Effector memory CD4-positive, alpha-beta T cell (primary cell): ENCODE results near the gene MCRIP1.

Experiments used
- DNase-seq, 3 donors: peaks; one replicate each; pipeline ENCODE4 v3.0.0-alpha.2; 2020
- H3K27ac ChIP-seq: 2 replicates; pipeline ENCODE4 v1.7.0; 2013; ENCODE audit warnings: mild to moderate bottlenecking, low read length, moderate library complexity; ENCODE audit not compliant: insufficient read depth, poor library complexity, severe bottlenecking
- H3K27me3 ChIP-seq: replicated peaks from 2 replicates; pipeline ENCODE4 v1.7.0; 2013; ENCODE audit warnings: mild to moderate bottlenecking, low read length; ENCODE audit not compliant: insufficient read depth, control insufficient read depth, poor library complexity, severe bottlenecking
- H3K36me3 ChIP-seq: 2 replicates; pipeline ENCODE4 v1.7.0; 2013; ENCODE audit warnings: mild to moderate bottlenecking, low read length, moderate library complexity; ENCODE audit not compliant: control insufficient read depth, insufficient read depth
- H3K4me1 ChIP-seq: 2 replicates; pipeline ENCODE4 v1.7.0; 2013; ENCODE audit warnings: low read length, mild to moderate bottlenecking; ENCODE audit not compliant: control insufficient read depth, insufficient read depth, poor library complexity, severe bottlenecking
- H3K4me3 ChIP-seq: 2 replicates; pipeline ENCODE4 v1.7.0; 2013; ENCODE audit warnings: low read length, low read depth, mild to moderate bottlenecking; ENCODE audit not compliant: insufficient read depth, poor library complexity, severe bottlenecking
- H3K9me3 ChIP-seq: 2 replicates; pipeline ENCODE4 v1.7.0; 2013; ENCODE audit warnings: mild to moderate bottlenecking, low read length, moderate library complexity; ENCODE audit not compliant: control insufficient read depth

MCRIP1 gene

GRCh38 chr17:81846743-81847689 lies 13.9 kb upstream of the MCRIP1 start:
- Histone ChIP-seq H3K9me3 (no peaks in the 10 kb centered on the region), H3K4me3 (no peak overlapping the region), H3K27me3 (no peaks in the 10 kb centered on the region), H3K27ac (no peak overlapping the region), H3K4me1 (no peaks in the 10 kb centered on the region), H3K36me3 (peaks cover 68% of the 10 kb centered on the region)
- no peak for DNase-seq

DNA sequence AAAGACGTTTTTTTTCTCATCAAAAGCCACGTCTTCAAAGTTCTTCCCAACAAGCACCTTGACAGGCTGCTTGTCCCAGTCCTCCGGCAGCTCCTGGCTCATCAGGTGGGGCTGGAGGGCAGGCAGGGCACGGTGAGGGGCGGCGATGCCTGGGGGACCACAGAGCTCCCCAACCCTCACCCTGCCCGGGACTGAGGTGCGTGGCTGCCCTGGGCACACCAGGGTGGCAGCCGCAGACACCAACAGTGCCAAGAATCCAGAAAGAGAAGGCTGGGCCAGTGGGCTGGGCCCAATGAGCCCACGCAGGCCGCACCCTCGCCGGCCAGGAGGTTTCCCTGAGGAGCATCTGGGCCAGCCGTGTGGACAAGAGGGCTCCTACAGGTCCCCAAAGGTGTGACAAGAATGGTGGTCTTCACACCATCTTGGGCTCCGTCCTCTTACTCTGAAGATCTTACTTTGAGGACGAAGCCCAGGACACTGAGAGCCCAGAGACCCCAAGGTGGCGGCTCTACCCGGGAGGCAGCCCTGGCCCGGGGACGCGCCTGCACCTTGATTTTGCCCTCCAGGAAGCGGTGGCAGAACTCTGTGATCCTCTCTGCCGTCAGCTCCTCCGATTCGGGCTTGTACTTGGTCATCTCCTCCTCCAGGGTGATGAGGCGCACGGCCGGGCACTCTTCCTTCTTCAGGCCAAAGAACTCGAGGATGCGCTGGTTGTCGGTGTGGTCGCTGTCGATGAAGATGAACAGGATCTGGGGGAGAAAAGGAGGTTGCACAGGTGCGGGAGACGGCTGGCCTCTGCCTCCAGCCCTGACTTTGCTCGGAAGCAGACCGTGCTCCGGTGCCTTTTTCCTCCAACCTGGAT lies 13.0 kb upstream of the MCRIP1 start:
- no peak overlapping the region for H3K27ac ChIP-seq
- H3K4me1 ChIP-seq, result no peaks in the 10 kb centered on the region
- DNase-seq, result no peak
- no peaks in the 10 kb centered on the region for H3K27me3 ChIP-seq
- no peaks in the 10 kb centered on the region for H3K9me3 ChIP-seq
- H3K4me3 ChIP-seq, result no peak overlapping the region
- H3K36me3 ChIP-seq, result peaks cover 59% of the 10 kb centered on the region

GRCh38 chr17:81845361-81845760 lies 12.3 kb upstream of the MCRIP1 start:
- Histone ChIP-seq H3K4me1 (no peaks in the 10 kb centered on the region), H3K27me3 (no peaks in the 10 kb centered on the region), H3K36me3 (peaks cover 57% of the 10 kb centered on the region), H3K9me3 (no peaks in the 10 kb centered on the region), H3K27ac (no peak overlapping the region), H3K4me3 (no peak overlapping the region)
- no peak for DNase-seq

- H3K27ac ChIP-seq, result no peak overlapping the region
- no peaks in the 10 kb centered on the region for H3K9me3 ChIP-seq
- H3K36me3 ChIP-seq, result peaks cover 57% of the 10 kb centered on the region
- no peak for DNase-seq
- H3K4me3 ChIP-seq, result no peak overlapping the region
- no peaks in the 10 kb centered on the region for H3K27me3 ChIP-seq
- H3K4me1 ChIP-seq, result no peaks in the 10 kb centered on the region
These were observed 11.8 kb upstream of the MCRIP1 start for GRCh38 chr17:81844887-81845286.

- H3K4me3 ChIP-seq, result no peak overlapping the region
- no peaks in the 10 kb centered on the region for H3K27me3 ChIP-seq
- H3K27ac ChIP-seq, result no peak overlapping the region
- H3K4me1 ChIP-seq, result no peaks in the 10 kb centered on the region
- H3K36me3 ChIP-seq, result peaks cover 57% of the 10 kb centered on the region
- no peak for DNase-seq
- no peaks in the 10 kb centered on the region for H3K9me3 ChIP-seq
These were observed 11.3 kb upstream of the MCRIP1 start for GRCh38 chr17:81844327-81844851.

GRCh38 chr17:81843713-81844326 lies 10.7 kb upstream of the MCRIP1 start:
- H3K27ac ChIP-seq, result no peak overlapping the region
- peaks cover 57% of the 10 kb centered on the region for H3K36me3 ChIP-seq
- no peaks in the 10 kb centered on the region for H3K27me3 ChIP-seq
- no peak overlapping the region for H3K4me3 ChIP-seq
- no peak for DNase-seq
- H3K4me1 ChIP-seq, result no peaks in the 10 kb centered on the region
- H3K9me3 ChIP-seq, result no peaks in the 10 kb centered on the region

DNA sequence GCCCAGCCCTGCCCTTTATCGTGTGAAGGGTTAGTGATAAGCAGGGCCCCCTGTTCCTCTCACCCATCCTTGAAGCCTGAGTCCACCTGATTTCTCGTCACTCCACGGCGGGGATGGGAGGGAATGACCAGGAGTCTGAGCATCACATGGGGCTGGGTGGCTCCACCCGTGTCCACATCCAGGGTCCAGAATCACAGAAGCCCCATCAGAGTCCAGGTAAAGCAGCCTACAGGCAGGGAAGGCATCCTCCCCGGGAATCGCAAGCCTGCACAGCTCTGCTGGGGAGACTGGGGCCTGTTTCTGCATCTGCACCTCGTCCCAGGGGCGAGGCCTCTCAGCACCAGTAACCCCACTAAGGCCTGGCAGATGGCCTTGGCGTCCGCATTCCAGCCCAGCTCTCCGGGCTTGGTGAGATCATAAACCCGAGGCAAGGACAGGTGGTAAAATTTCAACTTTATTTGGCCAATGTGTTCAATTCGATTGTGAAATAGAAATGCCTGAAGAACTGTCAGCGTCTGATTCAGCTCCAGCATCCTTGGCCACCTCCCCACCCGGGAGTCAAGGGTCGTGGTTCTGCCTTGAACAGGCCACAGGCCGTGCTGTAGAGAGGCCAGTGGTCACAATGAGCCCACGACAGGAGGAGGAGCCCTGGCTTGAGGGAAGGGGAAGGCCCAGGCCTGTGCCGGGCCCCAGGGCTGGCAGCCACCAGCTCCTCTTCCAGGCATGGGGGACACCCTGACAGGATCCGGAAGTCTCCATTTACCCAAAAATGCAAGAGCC lies 9.8 kb upstream of the MCRIP1 start:
- H3K4me1 ChIP-seq, result no peaks in the 10 kb centered on the region
- no peak for DNase-seq
- H3K27me3 ChIP-seq, result no peaks in the 10 kb centered on the region
- H3K4me3 ChIP-seq, result no peak overlapping the region
- no peak overlapping the region for H3K27ac ChIP-seq
- H3K9me3 ChIP-seq, result no peaks in the 10 kb centered on the region
- H3K36me3 ChIP-seq, result peaks cover 52% of the 10 kb centered on the region

- Histone ChIP-seq H3K9me3 (no peaks in the 10 kb centered on the region), H3K27me3 (no peaks in the 10 kb centered on the region), H3K4me3 (no peak overlapping the region), H3K27ac (no peak overlapping the region), H3K4me1 (no peaks in the 10 kb centered on the region), H3K36me3 (peaks cover 49% of the 10 kb centered on the region)
- DNase-seq, result no peak
These were observed 9.3 kb upstream of the MCRIP1 start for GRCh38 chr17:81842378-81842724.

DNA sequence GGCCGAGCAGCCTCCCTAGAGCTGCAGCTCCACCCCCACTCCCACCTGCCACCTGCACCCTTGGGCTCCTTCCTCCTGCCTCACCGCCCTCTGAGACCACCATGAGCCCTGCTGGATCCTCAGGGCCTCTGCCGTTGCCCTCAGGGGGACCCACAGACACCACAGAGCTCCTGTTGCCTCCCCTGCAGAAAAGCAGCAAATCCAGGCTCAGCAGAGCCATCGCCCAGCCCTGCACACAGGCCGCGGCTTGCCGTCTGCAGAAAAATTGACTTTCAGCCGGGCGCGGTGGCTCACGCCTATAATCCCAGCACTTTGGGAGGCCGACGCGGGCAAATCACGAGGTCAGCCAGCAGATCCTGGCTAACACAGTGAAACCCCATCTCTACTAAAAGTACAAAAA lies 8.8 kb upstream of the MCRIP1 start:
- no peak overlapping the region for H3K4me3 ChIP-seq
- H3K4me1 ChIP-seq, result no peaks in the 10 kb centered on the region
- H3K36me3 ChIP-seq, result peaks cover 44% of the 10 kb centered on the region
- DNase-seq, result no peak
- H3K27ac ChIP-seq, result no peak overlapping the region
- H3K9me3 ChIP-seq, result no peaks in the 10 kb centered on the region
- no peaks in the 10 kb centered on the region for H3K27me3 ChIP-seq
